ENCODE results near the gene RPS25.

The RPS25 gene

DNA sequence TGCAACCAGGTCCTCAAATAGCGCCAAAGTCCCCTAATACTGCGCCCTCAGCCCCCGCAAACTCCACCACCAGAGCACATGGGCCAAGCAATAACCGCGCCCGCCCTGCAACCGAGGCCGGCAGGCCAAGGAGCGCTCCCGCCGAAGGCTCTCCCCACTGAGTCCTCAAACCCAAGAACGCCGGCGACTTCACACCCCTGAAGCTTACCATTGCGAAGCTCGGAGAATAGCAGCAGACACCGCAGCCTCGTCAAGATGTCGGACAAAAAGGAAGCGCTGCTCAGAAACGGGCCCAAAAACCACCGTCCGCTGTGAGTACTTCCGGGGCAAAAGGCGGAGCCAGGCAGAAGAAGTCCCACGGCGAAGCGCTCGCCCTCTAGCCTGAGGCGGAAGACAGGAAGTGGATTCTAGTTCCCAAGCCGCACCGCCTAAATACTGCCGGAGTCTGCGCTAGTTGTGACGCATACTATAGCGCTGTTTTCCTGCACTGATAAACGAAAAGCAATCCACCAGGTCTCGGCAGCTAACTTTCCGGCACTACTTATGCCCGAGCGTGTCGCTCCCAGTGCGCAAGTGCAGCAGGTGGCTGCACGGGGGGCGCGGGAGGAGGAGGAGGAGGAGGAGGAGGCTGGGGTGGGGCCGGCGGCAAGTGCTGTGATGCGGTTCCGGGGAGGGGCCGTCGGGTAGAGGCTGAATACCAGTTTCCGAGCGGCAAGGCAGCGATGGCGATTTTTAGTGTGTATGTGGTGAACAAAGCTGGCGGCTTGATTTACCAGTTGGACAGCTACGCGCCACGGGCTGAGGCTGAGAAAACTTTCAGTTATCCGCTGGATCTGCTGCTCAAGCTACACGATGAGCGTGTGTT lies at the start of gene RPS25, which contains the start of gene TRAPPC4:
TSS of gene RPS25 (minus strand) at position 270 of the 865 bp plus-strand sequence. CDS start at position 211, 59 bp downstream.
TSS of gene TRAPPC4 (plus strand) at position 693 of the 865 bp plus-strand sequence. CDS start at position 723, 30 bp downstream.
- peaks cover 74% of the 10 kb centered on the region for H3K36me3 ChIP-seq (ENCODE audit: insufficient read depth, low read length)
- H3K27ac ChIP-seq (ENCODE audit: low read depth, low read length, poor library complexity, severe bottlenecking): peak within 1 kb of the TSS; percentile 96

DNA sequence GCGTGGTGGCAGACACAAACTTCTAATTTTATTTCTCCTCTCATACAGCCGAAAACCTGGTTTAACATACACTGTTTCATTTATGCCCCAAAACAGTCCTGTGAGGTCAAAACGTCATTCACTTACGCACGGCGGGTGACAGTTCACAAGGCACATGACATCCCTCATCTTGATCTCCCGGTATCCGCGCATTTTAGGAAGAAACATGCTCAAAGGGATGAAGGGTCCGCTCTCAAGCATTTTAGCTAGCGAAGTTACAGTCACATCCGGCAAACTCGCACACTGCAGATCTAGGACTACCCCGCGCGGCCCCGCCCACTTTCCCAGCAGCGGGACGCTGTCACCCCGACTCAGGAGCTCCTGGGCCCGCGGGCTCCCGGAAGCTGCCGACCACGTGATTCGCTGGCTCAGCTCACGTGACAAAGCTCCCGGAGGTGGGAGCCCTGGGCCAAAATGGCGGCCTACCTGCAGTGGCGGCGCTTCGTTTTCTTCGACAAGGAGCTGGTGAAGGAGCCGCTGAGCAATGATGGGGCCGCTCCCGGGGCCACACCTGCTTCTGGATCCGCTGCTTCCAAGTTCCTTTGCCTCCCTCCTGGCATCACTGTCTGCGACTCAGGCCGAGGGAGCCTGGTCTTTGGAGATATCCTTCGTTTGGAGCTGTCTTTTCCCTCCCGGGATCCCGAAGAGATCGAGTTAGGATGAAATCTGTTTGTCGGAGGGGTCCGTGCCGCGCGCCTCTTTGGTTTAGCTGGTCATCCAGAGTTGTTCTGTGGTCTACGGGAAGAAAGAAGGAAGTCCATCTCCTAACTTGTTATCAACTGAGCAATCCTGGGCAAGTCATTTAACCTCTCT lies 49.5 kb upstream of the RPS25 start, which contains the start of gene VPS11:
TSS of gene VPS11 (plus strand) at position 448 of the 852 bp plus-strand sequence. CDS start at position 454, 6 bp downstream.
- H3K27me3 ChIP-seq (ENCODE audit: insufficient read depth, low read length): no peaks in the 10 kb centered on the region
- TF ChIP-seq, protein P1, sequence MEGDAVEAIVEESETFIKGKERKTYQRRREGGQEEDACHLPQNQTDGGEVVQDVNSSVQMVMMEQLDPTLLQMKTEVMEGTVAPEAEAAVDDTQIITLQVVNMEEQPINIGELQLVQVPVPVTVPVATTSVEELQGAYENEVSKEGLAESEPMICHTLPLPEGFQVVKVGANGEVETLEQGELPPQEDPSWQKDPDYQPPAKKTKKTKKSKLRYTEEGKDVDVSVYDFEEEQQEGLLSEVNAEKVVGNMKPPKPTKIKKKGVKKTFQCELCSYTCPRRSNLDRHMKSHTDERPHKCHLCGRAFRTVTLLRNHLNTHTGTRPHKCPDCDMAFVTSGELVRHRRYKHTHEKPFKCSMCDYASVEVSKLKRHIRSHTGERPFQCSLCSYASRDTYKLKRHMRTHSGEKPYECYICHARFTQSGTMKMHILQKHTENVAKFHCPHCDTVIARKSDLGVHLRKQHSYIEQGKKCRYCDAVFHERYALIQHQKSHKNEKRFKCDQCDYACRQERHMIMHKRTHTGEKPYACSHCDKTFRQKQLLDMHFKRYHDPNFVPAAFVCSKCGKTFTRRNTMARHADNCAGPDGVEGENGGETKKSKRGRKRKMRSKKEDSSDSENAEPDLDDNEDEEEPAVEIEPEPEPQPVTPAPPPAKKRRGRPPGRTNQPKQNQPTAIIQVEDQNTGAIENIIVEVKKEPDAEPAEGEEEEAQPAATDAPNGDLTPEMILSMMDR (IDR thresholded peaks at IDR 0.05; ENCODE audit: low read length): no peak
- no peak for TF ChIP-seq EZH2 (IDR thresholded peaks at IDR 0.05; ENCODE audit: borderline replicate concordance, low read length)
- no peaks in the 10 kb centered on the region for H3K9me2 ChIP-seq (ENCODE audit: low read depth, low read length)
- H3K9me3 ChIP-seq (ENCODE audit: low read length): no peaks in the 10 kb centered on the region
- peaks cover 6% of the 10 kb centered on the region; the same call in 1 of the 2 replicates for H3K79me2 ChIP-seq (ENCODE audit: insufficient read depth, low read length)
- H3K36me3 ChIP-seq (ENCODE audit: insufficient read depth, low read length): peaks cover 12% of the 10 kb centered on the region
- peak within 1 kb of the TSS; percentile 100 for H3K4me3 ChIP-seq (ENCODE audit: low read depth, low read length, poor library complexity, severe bottlenecking)
- no peaks in the 10 kb centered on the region for H3F3A ChIP-seq (ENCODE audit: insufficient read depth, low read length)
- H2AFZ ChIP-seq (ENCODE audit: low read length): peak within 1 kb of the TSS; percentile 88; the same call in 1 of the 2 replicates
- no peaks in the 10 kb centered on the region for H4K20me1 ChIP-seq (ENCODE audit: insufficient read depth, low read length)
- peaks cover 39% of the 10 kb centered on the region for H3K4me1 ChIP-seq (ENCODE audit: insufficient read depth, low read length, severe bottlenecking)
- peak within 1 kb of the TSS; percentile 50 for H3K27ac ChIP-seq (ENCODE audit: low read depth, low read length, poor library complexity, severe bottlenecking)
- peak within 1 kb of the TSS; percentile 99 for H3K4me2 ChIP-seq (ENCODE audit: low read length)
- peak within 1 kb of the TSS; percentile 100 for H3K9ac ChIP-seq (ENCODE audit: low read length)

More for the DNA sequence above, at the start of gene RPS25, which contains the start of gene TRAPPC4:
- Histone ChIP-seq H3K9ac (ENCODE audit: low read length) (peak within 1 kb of the TSS; percentile 97), H2AFZ (ENCODE audit: low read length) (no peak within 1 kb of the TSS), H3K4me1 (ENCODE audit: insufficient read depth, low read length, severe bottlenecking) (peaks cover 22% of the 10 kb centered on the region), H3K9me3 (ENCODE audit: low read length) (no peaks in the 10 kb centered on the region), H3K79me2 (ENCODE audit: insufficient read depth, low read length) (peaks cover 32% of the 10 kb centered on the region), H3K4me3 (ENCODE audit: low read depth, low read length, poor library complexity, severe bottlenecking) (peak within 1 kb of the TSS; percentile 98), H4K20me1 (ENCODE audit: insufficient read depth, low read length) (no peaks in the 10 kb centered on the region), H3K4me2 (ENCODE audit: low read length) (peak within 1 kb of the TSS; percentile 73), H3K27me3 (ENCODE audit: insufficient read depth, low read length) (no peaks in the 10 kb centered on the region), H3F3A (ENCODE audit: insufficient read depth, low read length) (peaks cover 3% of the 10 kb centered on the region; the same call in 1 of the 2 replicates), H3K9me2 (ENCODE audit: low read depth, low read length) (no peaks in the 10 kb centered on the region)
- TF ChIP-seq, protein P1 (IDR thresholded peaks at IDR 0.05; ENCODE audit: low read length): no peak

DNA sequence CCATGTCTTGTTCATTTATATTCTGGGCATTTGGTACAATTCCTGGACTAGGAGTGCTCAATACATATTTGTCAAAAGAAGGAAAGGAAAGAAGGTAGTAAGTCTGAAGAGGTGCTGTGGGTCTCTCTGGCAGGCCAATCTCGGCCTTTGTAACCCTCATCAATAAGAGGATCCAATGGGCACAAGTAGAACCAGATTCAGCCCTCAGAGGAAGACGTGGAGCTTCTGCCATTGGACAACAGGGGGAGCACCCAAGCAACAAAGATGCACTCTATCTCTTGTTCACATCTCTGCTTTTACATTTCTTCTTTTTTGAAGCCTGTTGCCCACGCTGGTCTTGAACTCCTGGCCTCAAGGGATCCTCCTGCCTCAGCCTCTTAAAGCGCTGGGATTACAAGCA lies 47.2 kb upstream of the RPS25 start:
- no peak overlapping the region for H3K4me2 ChIP-seq (ENCODE audit: low read length)

More for the DNA sequence above, 47.2 kb upstream of the RPS25 start:
- H3K9ac ChIP-seq (ENCODE audit: low read length): no peak overlapping the region
- H3K27ac ChIP-seq (ENCODE audit: low read depth, low read length, poor library complexity, severe bottlenecking): no peak overlapping the region
- H2AFZ ChIP-seq (ENCODE audit: low read length): no peak overlapping the region
- H3K9me2 ChIP-seq (ENCODE audit: low read depth, low read length): no peaks in the 10 kb centered on the region
- peaks cover 6% of the 10 kb centered on the region; the same call in 1 of the 2 replicates for H3K79me2 ChIP-seq (ENCODE audit: insufficient read depth, low read length)
- no peaks in the 10 kb centered on the region for H3F3A ChIP-seq (ENCODE audit: insufficient read depth, low read length)
- no peaks in the 10 kb centered on the region for H3K27me3 ChIP-seq (ENCODE audit: insufficient read depth, low read length)
- no peak overlapping the region for H3K4me3 ChIP-seq (ENCODE audit: low read depth, low read length, poor library complexity, severe bottlenecking)
- H3K36me3 ChIP-seq (ENCODE audit: insufficient read depth, low read length): peaks cover 3% of the 10 kb centered on the region; the same call in 1 of the 2 replicates
- H4K20me1 ChIP-seq (ENCODE audit: insufficient read depth, low read length): no peaks in the 10 kb centered on the region
- TF ChIP-seq, protein P1 (IDR thresholded peaks at IDR 0.05; ENCODE audit: low read length): peak; percentile 58
- no peak for TF ChIP-seq EZH2 (IDR thresholded peaks at IDR 0.05; ENCODE audit: borderline replicate concordance, low read length)
- peaks cover 39% of the 10 kb centered on the region for H3K4me1 ChIP-seq (ENCODE audit: insufficient read depth, low read length, severe bottlenecking)
- no peaks in the 10 kb centered on the region for H3K9me3 ChIP-seq (ENCODE audit: low read length)

All from OCI-LY1 (cell line).